Subcutaneous adipose tissue (tissue), 4 donors: Measurements from ENCODE around the gene AGBL5. TPM values are rescaled to one million over a fixed set of nuclear protein-coding genes. Genes with fewer than 3 reads are reported as not detected.

Source experiments
- CTCF ChIP-seq: fragments of 450-650 bp; IDR thresholded peaks from one replicate; pipeline ENCODE4 v1.5.1; 2016; ENCODE audit warnings: low read depth, mild to moderate bottlenecking, control low read depth, antibody characterized with exemption, moderate library complexity
- total RNA-seq, 4 donors: library from RNA; depleted of rRNA; stranded (reverse); fragments of >200 nt; gene quantifications; one replicate each; pipeline ENCODE4 v1.1.0, GENCODE V29; 2016

The AGBL5 gene
- total RNA-seq, 4 donors from 2014 or later, result 5.7 to 11.3 (median 9.1) TPM

DNA sequence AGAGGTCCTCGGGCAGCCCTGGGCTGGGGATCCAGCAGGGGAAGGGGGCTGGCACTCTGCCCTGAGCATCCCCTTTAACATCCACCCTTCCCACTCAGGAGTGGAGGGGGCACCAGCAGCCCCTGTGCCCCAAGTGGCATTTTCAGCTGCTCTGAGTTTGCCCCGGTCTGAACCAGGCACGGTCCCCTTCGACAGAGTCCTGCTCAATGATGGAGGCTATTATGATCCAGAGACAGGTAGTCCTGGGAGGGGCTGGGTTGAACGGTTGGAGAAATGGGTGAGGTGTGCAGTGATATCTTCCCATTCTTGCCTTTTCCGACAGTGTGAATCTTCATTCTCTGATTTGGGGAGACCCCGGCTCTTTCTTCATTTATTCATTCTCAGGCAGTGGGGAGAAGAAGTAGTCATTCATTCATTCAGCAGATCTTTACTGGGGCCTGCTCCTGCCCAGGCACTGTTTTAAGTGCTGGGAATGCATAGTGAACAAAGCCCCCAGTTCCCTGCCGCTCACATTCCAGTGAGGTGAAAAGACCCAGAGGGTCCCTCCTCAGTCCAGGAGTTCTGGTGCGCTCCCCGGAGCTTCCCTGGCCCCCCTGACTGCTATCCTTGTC lies 33.7 kb downstream of the AGBL5 start:
- TF ChIP-seq CTCF, result no peak

DNA sequence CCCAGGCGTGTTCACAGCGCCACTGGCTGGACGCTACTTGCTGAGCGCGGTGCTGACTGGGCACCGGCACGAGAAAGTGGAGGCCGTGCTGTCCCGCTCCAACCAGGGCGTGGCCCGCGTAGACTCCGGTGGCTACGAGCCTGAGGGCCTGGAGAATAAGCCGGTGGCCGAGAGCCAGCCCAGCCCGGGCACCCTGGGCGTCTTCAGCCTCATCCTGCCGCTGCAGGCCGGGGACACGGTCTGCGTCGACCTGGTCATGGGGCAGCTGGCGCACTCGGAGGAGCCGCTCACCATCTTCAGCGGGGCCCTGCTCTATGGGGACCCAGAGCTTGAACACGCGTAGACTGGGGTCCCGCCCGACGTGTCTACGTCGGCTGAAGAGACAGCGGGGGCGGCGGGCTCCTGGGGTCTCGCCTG lies 34.2 kb downstream of the AGBL5 start:
- TF ChIP-seq CTCF, result no peak

GRCh38 chr2:27086090-27086723 lies 34.7 kb downstream of the AGBL5 start:
- no peak for TF ChIP-seq CTCF

GRCh38 chr2:27086724-27087593 lies 35.5 kb downstream of the AGBL5 start, which contains the start of gene KHK:
Gene KHK (plus strand): TSS chr2:27086772. CDS start chr2:27087260, 488 bp downstream.
- TF ChIP-seq CTCF, result no peak

DNA sequence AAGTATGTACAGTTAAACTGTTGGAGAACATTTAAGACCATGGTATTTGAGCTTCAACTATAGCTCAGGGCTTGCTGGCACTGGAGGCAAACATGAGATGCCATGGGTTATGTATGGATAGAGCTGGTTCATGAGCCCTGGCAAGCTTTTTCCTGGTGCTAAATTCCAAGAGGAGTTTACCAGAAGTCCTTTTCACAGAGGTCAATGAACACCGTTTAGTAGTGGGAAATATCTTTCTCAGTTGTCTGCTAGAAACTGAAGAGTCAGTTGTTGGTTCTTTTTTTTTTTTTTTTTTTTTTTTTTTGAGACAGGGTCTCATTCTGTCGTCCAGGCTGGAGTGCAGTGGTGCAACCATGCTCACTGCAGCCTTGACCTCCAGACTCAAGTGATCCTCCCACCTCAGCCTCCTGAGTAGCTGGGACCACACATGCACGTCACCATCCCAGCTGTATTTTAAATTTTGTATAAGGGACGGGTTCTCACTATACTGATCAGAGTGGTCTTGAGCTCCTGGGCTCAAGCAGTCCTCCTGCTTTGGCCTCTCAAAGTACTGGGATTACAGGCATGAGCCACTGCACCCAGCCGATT lies 36.4 kb downstream of the AGBL5 start:
- no peak for TF ChIP-seq CTCF

DNA sequence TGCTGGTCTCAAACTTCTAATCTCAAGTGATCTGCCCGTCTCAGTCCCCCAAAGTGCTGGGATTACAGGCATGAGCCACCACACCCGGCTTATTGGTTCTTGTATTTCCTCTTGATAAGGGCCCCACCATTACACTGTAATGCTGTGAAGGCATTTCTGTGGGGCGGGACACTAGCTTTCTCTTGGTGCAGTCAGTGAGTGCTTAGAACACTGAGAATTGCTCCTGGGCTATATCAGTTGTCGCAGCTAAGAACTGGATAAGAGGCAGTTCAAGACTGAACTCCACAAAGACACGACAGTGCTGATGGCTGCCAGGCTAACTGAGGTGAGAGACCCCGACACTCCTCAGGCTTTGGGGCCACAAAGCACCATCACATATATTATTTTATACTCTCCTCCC lies 37.2 kb downstream of the AGBL5 start:
- TF ChIP-seq CTCF, result no peak
